SW480 (cell line): ENCODE data around the gene BTBD8.
"Not testable (repeated sequence)": the region's sequence is repeated elsewhere in the genome, so short reads cannot be mapped to it uniquely, and the experiment has no call there.

ENCODE experiments used
- DNase-seq: peaks from one replicate; pipeline ENCODE4 v3.0.0-alpha.2; 2016; ENCODE audit warnings: low spot score

Gene BTBD8

GRCh38 chr1:92080128-92080985 lies at the start of gene BTBD8:
TSS of gene BTBD8 (plus strand) at chr1:92080345. CDS start at chr1:92080572, 227 bp downstream.
- peak; percentile 84 for DNase-seq

- DNase-seq: peak; percentile 92
These were observed 49.5 kb upstream of the BTBD8 start for GRCh38 chr1:92030656-92031107.

- no peak for DNase-seq
These were observed 48.6 kb upstream of the BTBD8 start for GRCh38 chr1:92031281-92032110.

- DNase-seq: no peak
These were observed 42.7 kb upstream of the BTBD8 start for GRCh38 chr1:92037400-92037799.

GRCh38 chr1:92038695-92039346 lies 41.3 kb upstream of the BTBD8 start:
- no peak for DNase-seq

- DNase-seq: no peak
These were observed 39.2 kb upstream of the BTBD8 start for GRCh38 chr1:92040971-92041370.

- DNase-seq: no peak
These were observed 36.5 kb upstream of the BTBD8 start for GRCh38 chr1:92043621-92044020.

- no peak for DNase-seq
These were observed 34.2 kb upstream of the BTBD8 start for GRCh38 chr1:92045766-92046495.

GRCh38 chr1:92051948-92052347 lies 28.2 kb upstream of the BTBD8 start:
- no peak for DNase-seq

GRCh38 chr1:92065042-92065441 lies 15.1 kb upstream of the BTBD8 start:
- DNase-seq: peak; percentile 11

GRCh38 chr1:92066321-92066720 lies 13.8 kb upstream of the BTBD8 start:
- no peak for DNase-seq

GRCh38 chr1:92070892-92071291 lies 9.3 kb upstream of the BTBD8 start:
- DNase-seq: no peak

GRCh38 chr1:92074446-92074845 lies 5.7 kb upstream of the BTBD8 start:
- not testable (repeated sequence) for DNase-seq

GRCh38 chr1:92075311-92075710 lies 4.8 kb upstream of the BTBD8 start, which contains the start of gene SETSIP:
TSS of gene SETSIP (minus strand) at chr1:92075411. CDS start at chr1:92075411, 0 bp downstream.
- no peak for DNase-seq

GRCh38 chr1:92076363-92076762 lies 3.8 kb upstream of the BTBD8 start:
- DNase-seq: no peak

- not testable (repeated sequence) for DNase-seq
These were observed 2.1 kb upstream of the BTBD8 start for GRCh38 chr1:92078077-92078476.

GRCh38 chr1:92079441-92079840 lies 704 bp upstream of the BTBD8 start:
- no peak for DNase-seq

GRCh38 chr1:92081031-92081430 lies 886 bp downstream of the BTBD8 start:
- no peak for DNase-seq

- DNase-seq: no peak
These were observed 4.5 kb downstream of the BTBD8 start for GRCh38 chr1:92084651-92085050.

GRCh38 chr1:92085727-92086126 lies 5.6 kb downstream of the BTBD8 start:
- DNase-seq: no peak

- DNase-seq: no peak
These were observed 7.4 kb downstream of the BTBD8 start for GRCh38 chr1:92087542-92087941.

- DNase-seq: no peak
These were observed 11.5 kb downstream of the BTBD8 start for GRCh38 chr1:92091625-92092024.
